SU-DHL-6 (cell line): ENCODE measurements around the gene TMPRSS2.
"Not testable (repeated sequence)": the region's sequence is repeated elsewhere in the genome, so short reads cannot be mapped to it uniquely, and the experiment has no call there.

Source experiments
- H2AFZ ChIP-seq: fragments of 200-600 bp; sonication (generic); 2 replicates; pipeline ENCODE4 v1.6.1; 2014; ENCODE audit warnings: low read depth, mild to moderate bottlenecking, moderate library complexity, mixed read lengths, antibody characterized with exemption, low read length; ENCODE audit not compliant: severe bottlenecking
- H3F3A ChIP-seq: fragments of 200-600 bp; shearing (Covaris generic); 2 replicates; pipeline ENCODE4 v1.6.0; 2016; ENCODE audit warnings: antibody characterized with exemption, mild to moderate bottlenecking; ENCODE audit not compliant: insufficient read depth
- H3K27ac ChIP-seq: fragments of 200-600 bp; sonication (generic); 2 replicates; pipeline ENCODE4 v1.5.1; 2016; ENCODE audit warnings: low read depth, mild to moderate bottlenecking, low read length, moderate library complexity, mixed read lengths
- H3K27me3 ChIP-seq: fragments of 200-600 bp; sonication (generic), shearing (Covaris generic); 2 replicates; pipeline ENCODE4 v1.6.0; 2014; ENCODE audit warnings: mild to moderate bottlenecking, low read length
- H3K36me3 ChIP-seq: fragments of 200-600 bp; sonication (generic); 2 replicates; pipeline ENCODE4 v1.6.1; 2014; ENCODE audit warnings: mild to moderate bottlenecking, low read length, mixed read lengths
- H3K4me2 ChIP-seq: fragments of 300-600, 200-600 bp; shearing (Covaris generic), sonication (generic); 2 replicates; pipeline ENCODE4 v1.6.0; 2014; ENCODE audit warnings: low read length, low read depth, mild to moderate bottlenecking; ENCODE audit not compliant: poor library complexity, severe bottlenecking
- H3K4me3 ChIP-seq: fragments of 200-600 bp; sonication (generic); 2 replicates; pipeline ENCODE4 v1.5.1; 2014; ENCODE audit warnings: antibody characterized with exemption, low read length, mild to moderate bottlenecking, mixed read lengths; ENCODE audit not compliant: insufficient read depth, poor library complexity, severe bottlenecking
- H3K79me2 ChIP-seq: fragments of 200-600 bp; sonication (generic); 2 replicates; pipeline ENCODE4 v1.6.1; 2014; ENCODE audit warnings: mild to moderate bottlenecking, low read length, moderate library complexity; ENCODE audit not compliant: insufficient read depth
- H3K9ac ChIP-seq: fragments of 200-600 bp; sonication (generic); 2 replicates; pipeline ENCODE4 v1.7.0; 2014; ENCODE audit warnings: mild to moderate bottlenecking, low read length
- H3K9me2 ChIP-seq: fragments of 200-600 bp; sonication (generic); replicated peaks from 2 replicates; pipeline ENCODE4 v1.6.1; 2014; ENCODE audit warnings: low read length; ENCODE audit not compliant: insufficient read depth
- H3K9me3 ChIP-seq: fragments of 200-600 bp; sonication (generic); 2 replicates; pipeline ENCODE4 v1.6.1; 2014; ENCODE audit warnings: low read length, mixed read lengths; ENCODE audit not compliant: insufficient read depth
- H4K20me1 ChIP-seq: fragments of 200-600 bp; sonication (generic); 2 replicates; pipeline ENCODE4 v1.6.1; 2014; ENCODE audit warnings: low read depth, mild to moderate bottlenecking, antibody characterized with exemption, low read length, moderate library complexity, mixed read lengths
- EZH2phosphoT487 ChIP-seq: fragments of 200-600 bp; sonication (generic), shearing (Covaris generic); conservative IDR thresholded peaks from 2 replicates; pipeline ENCODE4 v1.6.1; 2018; ENCODE audit warnings: mild to moderate bottlenecking, antibody characterized with exemption, low read length, moderate library complexity, mixed read lengths
- TF ChIP-seq, protein P1 (sequence below): fragments of 200-600 bp; sonication (generic); IDR thresholded peaks from one replicate; pipeline ENCODE4 v1.5.1; 2017; ENCODE audit warnings: antibody characterized with exemption, mild to moderate bottlenecking, low read length, moderate library complexity; ENCODE audit not compliant: insufficient read depth, poor library complexity, severe bottlenecking

The TMPRSS2 gene

GRCh38 chr21:41422546-41423304, 85.2 kb downstream of the TMPRSS2 start:
- H3K4me2 ChIP-seq, result no peak overlapping the region
- no peaks in the 10 kb centered on the region for H3F3A ChIP-seq
- H3K4me3 ChIP-seq, result no peak overlapping the region
- TF ChIP-seq, protein P1, sequence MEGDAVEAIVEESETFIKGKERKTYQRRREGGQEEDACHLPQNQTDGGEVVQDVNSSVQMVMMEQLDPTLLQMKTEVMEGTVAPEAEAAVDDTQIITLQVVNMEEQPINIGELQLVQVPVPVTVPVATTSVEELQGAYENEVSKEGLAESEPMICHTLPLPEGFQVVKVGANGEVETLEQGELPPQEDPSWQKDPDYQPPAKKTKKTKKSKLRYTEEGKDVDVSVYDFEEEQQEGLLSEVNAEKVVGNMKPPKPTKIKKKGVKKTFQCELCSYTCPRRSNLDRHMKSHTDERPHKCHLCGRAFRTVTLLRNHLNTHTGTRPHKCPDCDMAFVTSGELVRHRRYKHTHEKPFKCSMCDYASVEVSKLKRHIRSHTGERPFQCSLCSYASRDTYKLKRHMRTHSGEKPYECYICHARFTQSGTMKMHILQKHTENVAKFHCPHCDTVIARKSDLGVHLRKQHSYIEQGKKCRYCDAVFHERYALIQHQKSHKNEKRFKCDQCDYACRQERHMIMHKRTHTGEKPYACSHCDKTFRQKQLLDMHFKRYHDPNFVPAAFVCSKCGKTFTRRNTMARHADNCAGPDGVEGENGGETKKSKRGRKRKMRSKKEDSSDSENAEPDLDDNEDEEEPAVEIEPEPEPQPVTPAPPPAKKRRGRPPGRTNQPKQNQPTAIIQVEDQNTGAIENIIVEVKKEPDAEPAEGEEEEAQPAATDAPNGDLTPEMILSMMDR, result no peak
- no peak for TF ChIP-seq EZH2phosphoT487
- H3K79me2 ChIP-seq, result no peaks in the 10 kb centered on the region
- H3K27ac ChIP-seq, result no peak overlapping the region
- no peaks in the 10 kb centered on the region for H3K36me3 ChIP-seq
- H3K9me2 ChIP-seq, result no peaks in the 10 kb centered on the region
- H3K9me3 ChIP-seq, result no peaks in the 10 kb centered on the region
- H2AFZ ChIP-seq, result no peak overlapping the region
- no peaks in the 10 kb centered on the region for H4K20me1 ChIP-seq
- no peak overlapping the region for H3K9ac ChIP-seq
- no peaks in the 10 kb centered on the region for H3K27me3 ChIP-seq

DNA sequence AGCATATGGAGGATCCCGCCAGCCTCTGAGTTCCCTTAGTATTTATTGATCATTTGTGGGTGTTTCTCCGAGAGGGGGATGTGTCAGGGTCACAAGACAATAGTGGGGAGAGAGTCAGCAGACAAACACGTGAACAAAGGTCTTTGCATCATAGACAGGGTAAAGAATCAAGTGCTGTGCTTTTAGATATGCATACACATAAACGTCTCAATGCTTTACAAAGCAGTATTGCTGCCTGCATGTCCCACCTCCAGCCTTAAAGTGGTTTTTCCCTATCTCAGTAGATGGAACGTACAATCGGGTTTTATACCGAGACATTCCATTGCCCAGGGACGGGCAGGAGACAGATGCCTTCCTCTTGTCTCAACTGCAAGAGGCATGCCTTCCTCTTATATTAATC, 87.0 kb downstream of the TMPRSS2 start:
- not testable (repeated sequence) for H2AFZ ChIP-seq, H3K36me3 ChIP-seq, H3K9me2 ChIP-seq, H3K4me3 ChIP-seq, H3K79me2 ChIP-seq, H3K9ac ChIP-seq, H3K27me3 ChIP-seq, H3K27ac ChIP-seq, H3K4me2 ChIP-seq, H3F3A ChIP-seq, H4K20me1 ChIP-seq, H3K9me3 ChIP-seq

DNA sequence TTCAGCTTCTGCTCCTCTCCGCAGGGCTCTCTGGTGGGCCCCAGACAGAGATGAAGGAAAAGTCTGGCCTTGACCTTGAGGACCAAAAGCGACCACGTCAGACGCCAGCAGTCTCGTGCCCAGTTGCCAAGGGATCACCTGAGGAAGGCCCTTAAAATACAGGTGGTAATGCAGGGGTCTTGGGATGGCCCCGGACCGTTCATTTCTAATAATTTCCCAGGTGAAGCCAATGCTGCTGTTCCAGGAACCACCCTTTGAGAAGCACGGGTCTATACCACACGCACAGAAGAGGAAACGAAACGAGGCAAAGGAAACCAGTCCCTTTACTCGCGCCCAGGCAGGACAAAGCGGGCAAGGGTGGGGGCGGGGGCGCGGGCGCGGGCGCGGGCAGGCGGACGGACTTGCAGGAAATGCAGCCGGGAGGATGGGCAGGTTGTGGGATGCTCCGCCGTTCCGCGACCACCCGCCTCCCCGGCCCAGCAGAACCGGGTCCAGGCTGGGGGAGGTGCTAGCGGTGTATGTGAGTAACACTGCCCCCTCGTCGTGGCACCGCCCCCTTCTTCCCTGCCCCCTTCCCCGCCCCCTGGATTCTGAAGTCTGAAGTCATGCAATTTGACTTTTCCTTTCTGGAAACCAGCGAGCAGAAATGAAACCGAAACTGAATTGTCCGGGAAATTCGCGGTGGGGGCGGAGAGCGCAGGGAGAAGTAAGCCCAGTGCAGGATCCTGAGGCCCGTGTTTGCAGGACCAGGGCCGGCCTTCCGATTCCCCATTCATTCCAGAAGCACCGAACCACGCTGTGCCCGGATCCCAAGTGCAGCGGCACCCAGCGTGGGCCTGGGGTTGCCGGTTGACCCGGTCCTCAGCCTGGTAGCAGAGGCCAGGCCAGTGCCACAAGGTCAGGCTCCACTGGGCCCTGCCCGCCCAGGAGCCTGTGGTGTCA, 87.8 kb downstream of the TMPRSS2 start:
- Histone ChIP-seq H3K79me2 (no peaks in the 10 kb centered on the region), H3K27ac (no peak overlapping the region), H3K4me3 (peak overlapping the region; percentile 36), H4K20me1 (no peaks in the 10 kb centered on the region), H3K9me2 (no peaks in the 10 kb centered on the region), H3K9me3 (no peaks in the 10 kb centered on the region), H3K4me2 (peak overlapping the region; percentile 57), H3K36me3 (no peaks in the 10 kb centered on the region), H3K27me3 (no peaks in the 10 kb centered on the region), H3F3A (no peaks in the 10 kb centered on the region), H3K9ac (peak overlapping the region; percentile 19; the same call in 1 of the 2 replicates), H2AFZ (peak overlapping the region; percentile 1)
- TF ChIP-seq EZH2phosphoT487, result no peak

DNA sequence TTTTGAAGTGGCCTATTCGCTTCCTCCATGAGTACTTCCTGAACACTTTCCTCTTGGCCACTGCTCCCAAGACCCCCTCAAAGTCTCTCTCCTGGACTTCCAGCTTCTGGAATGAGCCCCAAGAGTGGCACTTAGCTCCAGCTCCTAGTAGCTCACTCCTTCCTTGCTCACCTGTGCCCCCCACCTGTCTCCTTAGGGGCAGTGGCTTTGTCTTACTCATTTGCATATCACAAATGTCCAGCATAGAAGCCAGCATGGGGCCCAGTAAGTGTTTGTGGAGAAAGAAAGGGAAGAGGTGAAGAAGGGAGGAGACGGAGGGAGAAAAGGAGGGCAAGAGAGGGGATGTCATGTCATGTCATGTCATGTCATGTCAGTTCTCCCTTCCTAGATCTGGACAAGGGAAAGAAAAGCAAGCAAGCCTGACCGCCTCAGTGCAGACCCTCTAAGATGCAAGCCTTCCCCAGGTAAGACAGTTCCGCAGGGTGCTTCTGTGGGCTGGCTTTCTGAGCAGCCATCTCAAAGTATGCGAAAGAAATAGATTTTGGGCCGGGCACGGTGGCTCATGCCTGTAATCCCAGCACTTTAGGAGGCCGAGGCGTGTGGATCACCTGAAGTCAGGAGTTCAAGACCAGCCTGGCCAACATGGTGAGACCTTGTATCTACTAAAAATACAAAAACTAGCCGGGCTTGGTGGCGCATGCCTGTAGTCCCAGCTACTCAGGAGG, 88.8 kb downstream of the TMPRSS2 start:
- no peaks in the 10 kb centered on the region for H3K36me3 ChIP-seq
- H3K9me2 ChIP-seq, result no peaks in the 10 kb centered on the region
- H3K79me2 ChIP-seq, result no peaks in the 10 kb centered on the region
- no peaks in the 10 kb centered on the region for H3K27me3 ChIP-seq
- no peak overlapping the region for H3K27ac ChIP-seq
- H3K9ac ChIP-seq, result no peak overlapping the region
- TF ChIP-seq, protein P1, result no peak
- TF ChIP-seq EZH2phosphoT487, result no peak
- H3K4me3 ChIP-seq, result no peak overlapping the region
- no peaks in the 10 kb centered on the region for H3K9me3 ChIP-seq
- H3K4me2 ChIP-seq, result no peak overlapping the region
- no peaks in the 10 kb centered on the region for H3F3A ChIP-seq
- H4K20me1 ChIP-seq, result no peaks in the 10 kb centered on the region
- no peak overlapping the region for H2AFZ ChIP-seq
